Fibroblast of lung (primary cell): Measurements from ENCODE around the gene HOXC5.

Experiments used
- EZH2 ChIP-seq: IDR thresholded peaks from 2 replicates; pipeline ENCODE4 v1.5.1; 2012; ENCODE audit warnings: low read length, control low read depth, mild to moderate bottlenecking; ENCODE audit errors: missing control alignments
- TF ChIP-seq, protein P1 (sequence below), 2 donors: IDR thresholded peaks in 1 of 2; conservative IDR thresholded peaks in 1 of 2; 1 replicate in 1 of 2; 2 replicates in 1 of 2; pipeline ENCODE4 v1.5.1; 2011 to 2012; ENCODE audit warnings: low read length in 2 of 2, control low read depth in 1 of 2, inconsistent platforms in 1 of 2, low read depth in 1 of 2, mild to moderate bottlenecking in 1 of 2

DNA sequence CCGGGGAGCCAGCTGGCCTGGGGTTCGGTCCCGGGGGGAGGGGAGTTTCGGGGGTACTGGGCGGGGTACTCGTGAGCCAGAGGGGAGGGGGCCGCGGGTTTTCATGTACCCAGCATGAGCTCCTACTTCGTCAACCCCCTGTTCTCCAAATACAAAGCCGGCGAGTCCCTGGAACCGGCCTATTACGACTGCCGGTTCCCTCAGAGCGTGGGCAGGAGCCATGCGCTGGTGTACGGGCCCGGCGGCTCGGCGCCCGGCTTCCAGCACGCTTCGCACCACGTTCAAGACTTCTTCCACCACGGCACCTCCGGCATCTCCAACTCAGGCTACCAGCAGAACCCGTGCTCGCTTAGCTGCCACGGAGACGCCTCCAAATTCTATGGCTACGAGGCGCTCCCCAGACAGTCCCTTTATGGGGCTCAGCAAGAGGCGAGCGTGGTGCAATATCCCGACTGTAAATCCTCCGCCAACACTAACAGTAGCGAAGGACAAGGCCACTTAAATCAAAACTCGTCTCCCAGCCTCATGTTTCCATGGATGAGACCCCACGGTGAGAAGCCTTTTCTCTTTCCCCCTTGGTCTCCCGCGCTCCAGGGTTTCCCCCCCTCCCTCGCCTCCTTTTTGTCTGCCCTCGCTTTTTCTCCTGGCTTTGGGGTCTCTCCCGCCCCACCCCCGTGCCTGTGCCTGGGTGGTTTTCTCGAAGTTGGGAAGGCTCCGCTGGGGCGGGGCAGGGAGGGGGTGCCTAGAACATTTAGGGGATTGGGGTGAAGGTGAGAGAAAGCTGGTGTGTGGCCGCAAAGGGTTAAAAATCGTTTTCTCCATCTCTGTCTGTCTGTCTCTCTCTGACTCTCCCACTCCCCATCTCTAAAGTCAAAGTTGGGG, 23.4 kb upstream of the HOXC5 start:
- TF ChIP-seq, protein P1, sequence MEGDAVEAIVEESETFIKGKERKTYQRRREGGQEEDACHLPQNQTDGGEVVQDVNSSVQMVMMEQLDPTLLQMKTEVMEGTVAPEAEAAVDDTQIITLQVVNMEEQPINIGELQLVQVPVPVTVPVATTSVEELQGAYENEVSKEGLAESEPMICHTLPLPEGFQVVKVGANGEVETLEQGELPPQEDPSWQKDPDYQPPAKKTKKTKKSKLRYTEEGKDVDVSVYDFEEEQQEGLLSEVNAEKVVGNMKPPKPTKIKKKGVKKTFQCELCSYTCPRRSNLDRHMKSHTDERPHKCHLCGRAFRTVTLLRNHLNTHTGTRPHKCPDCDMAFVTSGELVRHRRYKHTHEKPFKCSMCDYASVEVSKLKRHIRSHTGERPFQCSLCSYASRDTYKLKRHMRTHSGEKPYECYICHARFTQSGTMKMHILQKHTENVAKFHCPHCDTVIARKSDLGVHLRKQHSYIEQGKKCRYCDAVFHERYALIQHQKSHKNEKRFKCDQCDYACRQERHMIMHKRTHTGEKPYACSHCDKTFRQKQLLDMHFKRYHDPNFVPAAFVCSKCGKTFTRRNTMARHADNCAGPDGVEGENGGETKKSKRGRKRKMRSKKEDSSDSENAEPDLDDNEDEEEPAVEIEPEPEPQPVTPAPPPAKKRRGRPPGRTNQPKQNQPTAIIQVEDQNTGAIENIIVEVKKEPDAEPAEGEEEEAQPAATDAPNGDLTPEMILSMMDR (conservative IDR thresholded peaks at IDR 0.05 in 1 of 2, IDR thresholded peaks at IDR 0.05 in 1 of 2; ENCODE audit: low read depth in 1 of 2, low read length in 2 of 2), result no peak
- TF ChIP-seq EZH2, result peak; percentile 96
